ENCODE results near the gene YPEL2.
A peak's percentile ranks its signal among the peaks of the same experiment; 100 is the strongest.

The YPEL2 gene

DNA sequence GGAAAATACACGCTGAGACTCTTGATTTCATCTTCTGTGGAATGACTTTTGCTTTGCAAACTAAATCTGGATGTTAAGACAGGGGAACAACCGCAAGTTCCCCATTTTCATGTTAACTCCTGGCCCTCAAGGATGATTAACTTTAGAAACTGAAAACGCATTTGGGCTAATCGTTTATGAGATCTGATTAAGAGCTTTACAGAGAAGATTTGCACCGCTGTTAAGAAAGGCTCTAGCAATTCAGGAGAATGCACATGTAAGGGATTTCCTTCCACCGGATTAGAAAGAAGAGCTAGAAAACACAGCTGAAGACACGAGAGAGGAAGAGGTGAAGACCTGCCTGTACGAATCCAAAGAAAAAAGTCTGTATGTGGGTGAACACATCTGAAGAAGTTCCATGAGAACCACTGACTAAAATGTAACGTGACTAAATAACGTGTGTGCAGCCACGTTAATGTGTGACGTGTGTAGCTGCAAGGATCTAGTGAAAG, 106.4 kb downstream of the YPEL2 start:
- TF ChIP-seq CTCF (IDR thresholded peaks at IDR 0.05; ENCODE audit: low read depth, low read length): no peak
- DNase-seq (ENCODE audit: extremely low read depth, low read depth): no peak

GRCh38 chr17:59439262-59439661, 107.8 kb downstream of the YPEL2 start:
- TF ChIP-seq CTCF (IDR thresholded peaks at IDR 0.05; ENCODE audit: low read depth, low read length): no peak

DNA sequence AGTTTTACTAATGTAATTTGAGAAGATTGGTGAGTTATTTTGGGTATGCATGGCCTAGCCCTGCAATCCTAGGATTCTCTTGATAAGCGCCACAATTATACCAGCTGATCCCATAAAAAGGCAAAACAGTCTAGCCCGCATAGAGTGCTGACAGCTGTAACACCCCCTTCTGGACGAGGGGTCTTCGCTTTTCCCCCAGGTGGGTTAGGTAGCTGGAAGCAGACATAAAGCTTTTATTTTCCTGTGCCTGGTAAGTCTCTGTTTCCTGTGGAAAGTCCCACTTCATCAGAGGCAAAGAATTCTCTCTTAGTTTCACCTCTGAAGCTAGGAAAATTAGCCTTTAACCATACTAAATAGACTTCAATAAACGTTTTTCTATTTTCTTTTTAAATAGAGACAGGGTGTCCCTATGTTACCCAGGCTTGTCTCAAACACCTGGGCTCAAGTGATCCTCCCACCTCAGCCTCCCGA, 108.3 kb downstream of the YPEL2 start:
- no peak for TF ChIP-seq CTCF (IDR thresholded peaks at IDR 0.05; ENCODE audit: low read depth, low read length)
- no peak for DNase-seq (ENCODE audit: extremely low read depth, low read depth)

More at GRCh38 chr17:59439262-59439661, 107.8 kb downstream of the YPEL2 start:
- DNase-seq (ENCODE audit: extremely low read depth, low read depth): no peak

DNA sequence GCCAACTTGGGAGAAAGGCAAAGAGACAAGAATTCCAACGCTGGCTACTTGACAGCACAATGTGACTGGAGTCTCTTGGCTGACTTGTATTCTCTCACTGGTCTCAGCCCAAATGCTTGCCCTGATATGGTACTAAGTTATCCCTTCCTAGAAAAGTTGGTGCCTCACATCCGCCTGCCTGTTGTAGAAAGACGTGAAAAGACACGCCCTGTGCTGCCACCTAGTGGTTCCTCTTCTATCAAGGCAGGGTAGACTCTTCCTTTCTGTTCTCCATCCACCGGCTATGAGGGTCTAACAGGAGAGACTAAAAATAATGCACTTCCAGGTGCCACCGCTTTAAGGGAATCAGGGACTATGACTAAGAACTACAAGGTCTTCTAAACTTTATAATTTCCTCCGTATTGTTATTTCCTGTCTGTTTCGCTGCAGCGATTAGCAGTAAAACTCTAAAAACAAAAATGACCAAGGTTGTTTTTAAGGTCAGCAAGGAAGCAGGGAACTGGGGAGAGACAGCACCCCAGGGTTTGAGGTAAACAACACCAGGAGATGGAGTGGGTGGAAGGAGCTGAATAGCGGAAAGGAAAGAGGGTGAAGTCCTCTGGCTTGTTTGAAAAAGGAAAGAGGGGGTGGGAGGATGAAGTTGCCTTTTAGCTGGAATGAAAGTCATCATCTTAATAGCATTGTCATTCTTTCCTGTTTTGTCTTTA, 109.5 kb downstream of the YPEL2 start:
- peak; percentile 78 for TF ChIP-seq CTCF (IDR thresholded peaks at IDR 0.05; ENCODE audit: low read depth, low read length)

DNA sequence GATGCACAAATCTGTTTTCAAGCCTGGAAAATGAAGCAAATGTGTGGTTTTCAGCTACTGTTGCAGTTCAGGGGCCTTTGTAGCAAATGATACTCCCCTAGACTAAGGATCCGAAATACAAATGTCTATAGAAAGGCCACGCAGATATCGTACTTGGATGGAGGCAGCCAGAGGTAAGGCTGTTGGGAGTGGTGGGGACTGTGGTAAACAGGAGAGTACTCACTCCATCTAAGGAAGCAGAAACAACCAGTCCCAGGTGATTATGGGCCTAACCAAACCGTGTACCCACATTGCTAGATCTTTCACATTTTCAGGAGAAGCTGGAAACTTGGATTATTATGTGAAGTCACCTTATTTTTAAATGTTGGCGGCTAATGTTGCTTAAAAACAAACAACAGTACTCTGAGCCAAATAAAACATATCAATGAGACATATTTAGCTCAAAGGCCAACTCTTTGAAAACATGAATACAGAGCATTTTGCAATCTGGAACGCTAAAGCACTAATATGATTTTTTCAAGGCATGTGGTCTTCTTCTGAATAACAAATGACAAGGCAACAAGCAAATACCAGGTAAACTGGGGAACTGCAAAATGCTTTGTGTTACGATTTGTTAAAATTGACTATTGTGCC, 110.1 kb downstream of the YPEL2 start:
- no peak for TF ChIP-seq CTCF (IDR thresholded peaks at IDR 0.05; ENCODE audit: low read depth, low read length)
- no peak for DNase-seq (ENCODE audit: extremely low read depth, low read depth)

More for the DNA sequence above, 109.5 kb downstream of the YPEL2 start:
- peak; percentile 76 for DNase-seq (ENCODE audit: extremely low read depth, low read depth)

GRCh38 chr17:59443106-59443505, 111.7 kb downstream of the YPEL2 start:
- no peak for TF ChIP-seq CTCF (IDR thresholded peaks at IDR 0.05; ENCODE audit: low read depth, low read length)
- no peak for DNase-seq (ENCODE audit: extremely low read depth, low read depth)

Data from AG09319 (cell line).